Large intestine (tissue), 3 donors: ENCODE measurements around the gene FARP2. TPM values are rescaled to one million over a fixed set of nuclear protein-coding genes. Genes with fewer than 3 reads are reported as not detected.

Experiments
- DNase-seq, 2 donors: peaks; one replicate each; pipeline versions ENCODE4 v3.0.0 to v3.0.0-alpha.2; 2013
- H3K27ac ChIP-seq: one replicate; pipeline ENCODE4 v1.5.1; 2013; ENCODE audit warnings: low read length
- H3K27me3 ChIP-seq: 2 replicates; pipeline ENCODE4 v1.6.1; 2013; ENCODE audit warnings: low read length; ENCODE audit not compliant: control insufficient read depth, insufficient read depth
- H3K36me3 ChIP-seq: 2 replicates; pipeline ENCODE4 v1.6.1; 2013; ENCODE audit warnings: low read length; ENCODE audit not compliant: control insufficient read depth, insufficient read depth
- H3K4me1 ChIP-seq: one replicate; pipeline ENCODE4 v1.6.1; 2013; ENCODE audit warnings: low read length; ENCODE audit not compliant: control insufficient read depth, insufficient read depth
- H3K4me3 ChIP-seq: one replicate; pipeline ENCODE4 v1.5.1; 2013; ENCODE audit warnings: low read length
- H3K9me3 ChIP-seq: one replicate; pipeline ENCODE4 v1.6.1; 2013; ENCODE audit warnings: mild to moderate bottlenecking, low read depth, low read length, moderate library complexity; ENCODE audit not compliant: control insufficient read depth
- WGBS: methylation state at CpG from one replicate; pipeline ENCODE4 v1.1.5; 2013; ENCODE audit warnings: low lambda C conversion rate; ENCODE audit not compliant: insufficient coverage; 5-methylcytosine and 5-hydroxymethylcytosine counted together
- polyA plus RNA-seq: library from polyadenylated mRNA; unstranded; fragments of 120-200 nt; gene quantifications from one replicate; pipeline ENCODE4 v1.2.1, GENCODE V29; 2013

The FARP2 gene
- polyA plus RNA-seq, 1 donor = 52.6 TPM

DNA sequence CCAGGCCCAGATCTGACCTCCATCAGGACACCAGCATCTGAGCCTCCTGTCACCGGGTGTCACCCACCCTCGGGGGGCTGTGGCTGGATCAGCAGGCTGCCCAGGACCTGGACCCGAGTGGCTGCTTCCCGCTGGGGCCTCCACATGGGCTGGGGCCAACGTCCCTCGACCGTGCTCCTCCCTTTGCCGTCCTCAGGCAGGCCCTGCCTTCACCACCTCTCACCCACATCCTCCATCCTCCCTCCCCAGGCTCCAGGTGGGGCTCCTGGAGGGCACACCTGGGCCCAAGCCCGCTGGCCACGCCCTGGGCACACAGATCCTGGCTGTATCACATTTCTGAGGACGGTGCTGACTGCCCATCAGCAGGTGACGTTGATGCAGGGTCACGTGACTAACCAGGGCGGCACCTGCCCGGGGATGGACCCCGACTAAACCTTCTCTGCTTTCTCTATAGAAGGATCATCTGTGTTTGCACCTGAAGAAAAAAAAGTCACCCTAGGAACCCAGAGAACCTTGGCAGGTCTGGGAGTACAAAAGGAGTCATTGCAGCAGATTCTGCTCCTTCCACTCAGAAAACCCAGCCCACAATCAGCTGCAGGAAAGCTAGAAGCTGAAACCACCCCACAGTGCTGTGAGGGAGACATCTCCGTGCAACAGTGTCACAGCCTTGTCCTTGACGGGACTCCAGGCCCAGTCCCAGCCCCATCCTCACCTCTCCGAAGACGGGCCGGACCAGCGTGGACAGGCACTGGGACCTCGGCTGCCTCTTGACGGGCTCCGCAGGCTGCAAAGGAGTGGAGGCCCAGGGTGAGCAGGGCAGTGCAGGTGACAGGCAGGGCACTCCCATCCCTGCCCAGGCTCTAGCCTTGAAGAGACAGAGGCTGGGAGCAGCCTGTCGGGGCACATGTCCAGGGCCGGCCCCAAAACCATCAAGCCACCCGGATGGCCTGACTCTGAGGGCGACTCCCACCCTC, 141.1 kb downstream of the FARP2 start:
- no peak for DNase-seq
- Histone ChIP-seq H3K9me3 (peaks cover 7% of the 10 kb centered on the region), H3K27ac (no peak overlapping the region), H3K27me3 (no peaks in the 10 kb centered on the region), H3K4me3 (no peak overlapping the region), H3K36me3 (peaks cover 85% of the 10 kb centered on the region), H3K4me1 (peaks cover 10% of the 10 kb centered on the region)
- WGBS = no CpG with 5 or more reads among the region's 29 CpGs

DNA sequence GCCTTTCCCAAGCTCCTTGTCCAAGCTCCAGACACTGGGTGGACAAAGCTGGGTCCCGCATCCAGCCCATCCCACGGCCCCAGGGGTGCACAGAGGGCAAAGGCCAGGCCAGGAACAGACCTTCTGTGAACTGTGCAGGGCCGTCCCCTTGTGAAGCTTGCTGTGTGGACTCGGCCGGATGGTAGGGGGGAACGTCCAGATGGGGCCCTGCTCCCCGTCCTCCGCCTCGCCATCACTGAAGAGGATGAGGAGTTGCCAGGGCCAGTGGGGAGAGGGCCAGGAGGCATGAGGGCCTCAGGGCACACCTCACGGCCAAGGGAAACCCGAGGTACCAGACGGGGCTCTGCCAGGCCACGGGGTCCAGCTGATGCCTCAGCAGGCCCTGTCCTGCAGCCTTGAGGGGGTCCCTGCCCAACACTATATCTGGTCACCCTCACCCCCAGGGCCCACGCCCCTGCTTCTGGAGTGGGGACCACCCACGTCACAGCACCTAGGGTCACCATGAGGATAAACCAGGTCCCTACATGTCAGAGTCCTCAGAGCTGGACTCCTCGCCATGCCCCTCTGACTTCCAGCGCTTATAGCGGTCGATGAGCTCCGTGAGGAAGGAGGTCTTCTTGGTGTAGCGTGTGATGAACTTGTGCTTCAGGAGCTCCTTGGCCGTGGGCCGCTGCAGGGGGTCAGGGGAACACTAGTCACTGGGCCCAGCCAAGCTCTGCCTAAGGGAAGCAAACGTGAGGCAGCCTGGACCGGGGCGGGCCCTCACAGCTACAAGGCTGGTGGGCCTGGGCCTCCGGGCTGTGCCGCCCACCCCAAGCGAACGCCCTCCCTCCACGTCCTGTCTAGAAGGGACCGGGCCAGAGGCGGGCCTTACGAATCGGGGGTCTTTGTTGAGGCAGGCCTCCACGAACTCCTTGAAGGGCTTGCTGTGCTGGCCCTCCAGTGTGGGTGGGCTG, 142.3 kb downstream of the FARP2 start:
- Histone ChIP-seq H3K4me3 (no peak overlapping the region), H3K27ac (no peak overlapping the region), H3K27me3 (no peaks in the 10 kb centered on the region), H3K36me3 (peaks cover 75% of the 10 kb centered on the region), H3K4me1 (peaks cover 10% of the 10 kb centered on the region), H3K9me3 (peaks cover 7% of the 10 kb centered on the region)
- no peak for DNase-seq
- no CpG with 5 or more reads among the region's 36 CpGs for WGBS

- no peak for DNase-seq
- Histone ChIP-seq H3K27me3 (no peaks in the 10 kb centered on the region), H3K27ac (no peak overlapping the region), H3K9me3 (peaks cover 7% of the 10 kb centered on the region), H3K36me3 (peaks cover 70% of the 10 kb centered on the region), H3K4me3 (no peak overlapping the region), H3K4me1 (peaks cover 8% of the 10 kb centered on the region)
- WGBS = no CpG with 5 or more reads among the region's 28 CpGs
Observed at GRCh38 chr2:241499146-241499965, 143.3 kb downstream of the FARP2 start.

DNA sequence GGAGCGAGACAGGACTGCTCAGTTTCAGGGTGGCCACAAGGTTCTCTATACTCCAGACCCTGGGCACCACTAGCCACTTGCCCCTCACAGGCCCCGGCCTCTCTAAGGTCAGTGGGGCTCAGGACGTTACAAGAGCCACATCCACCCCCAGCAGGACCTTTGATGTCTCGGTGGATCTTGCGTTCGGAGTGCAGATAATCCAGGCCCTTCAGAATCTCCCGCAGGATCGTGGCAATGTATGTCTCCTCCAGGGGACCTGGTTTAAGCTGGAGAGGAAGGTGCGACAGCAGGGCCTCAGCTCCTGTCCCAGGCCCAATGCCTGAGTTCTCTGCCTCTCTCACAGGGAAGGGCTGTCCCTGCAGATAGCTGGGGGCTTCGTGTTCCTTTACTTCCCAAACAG, 143.9 kb downstream of the FARP2 start:
- Histone ChIP-seq H3K9me3 (peaks cover 7% of the 10 kb centered on the region), H3K27me3 (no peaks in the 10 kb centered on the region), H3K27ac (no peak overlapping the region), H3K36me3 (peaks cover 65% of the 10 kb centered on the region), H3K4me1 (peaks cover under 1% of the 10 kb centered on the region), H3K4me3 (no peak overlapping the region)
- WGBS = no CpG with 5 or more reads among the region's 10 CpGs
- no peak for DNase-seq

DNA sequence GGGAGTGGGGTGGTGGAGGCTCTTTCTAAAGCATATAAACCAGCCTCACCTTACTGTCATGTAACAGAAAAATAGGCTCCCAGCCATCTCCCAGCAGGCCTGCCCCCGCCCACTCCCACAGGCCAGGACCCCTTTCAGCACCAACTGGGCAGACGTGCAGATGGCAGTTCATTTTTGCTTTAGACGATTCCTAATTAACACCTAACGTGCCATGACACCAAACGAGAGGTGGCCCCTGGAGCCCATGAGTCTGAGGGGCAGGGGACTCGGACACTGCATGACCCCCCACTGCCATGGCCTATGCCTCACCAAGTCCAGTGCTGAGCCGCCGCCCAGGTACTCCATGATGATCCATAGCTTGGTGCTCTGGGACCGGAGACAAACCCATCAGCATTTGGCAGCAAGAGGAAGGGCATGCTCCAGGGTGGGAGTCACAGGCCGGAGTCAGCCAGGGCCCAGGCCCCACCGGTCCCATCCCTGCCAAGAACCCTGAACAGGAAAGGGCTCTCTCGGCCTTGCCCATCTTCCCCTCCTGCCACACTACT, 144.4 kb downstream of the FARP2 start:
- Histone ChIP-seq H3K27me3 (no peaks in the 10 kb centered on the region), H3K4me3 (no peak overlapping the region), H3K27ac (no peak overlapping the region), H3K36me3 (peaks cover 61% of the 10 kb centered on the region), H3K4me1 (no peaks in the 10 kb centered on the region), H3K9me3 (peaks cover 7% of the 10 kb centered on the region)
- DNase-seq = no peak
- no CpG with 5 or more reads among the region's 12 CpGs for WGBS

DNA sequence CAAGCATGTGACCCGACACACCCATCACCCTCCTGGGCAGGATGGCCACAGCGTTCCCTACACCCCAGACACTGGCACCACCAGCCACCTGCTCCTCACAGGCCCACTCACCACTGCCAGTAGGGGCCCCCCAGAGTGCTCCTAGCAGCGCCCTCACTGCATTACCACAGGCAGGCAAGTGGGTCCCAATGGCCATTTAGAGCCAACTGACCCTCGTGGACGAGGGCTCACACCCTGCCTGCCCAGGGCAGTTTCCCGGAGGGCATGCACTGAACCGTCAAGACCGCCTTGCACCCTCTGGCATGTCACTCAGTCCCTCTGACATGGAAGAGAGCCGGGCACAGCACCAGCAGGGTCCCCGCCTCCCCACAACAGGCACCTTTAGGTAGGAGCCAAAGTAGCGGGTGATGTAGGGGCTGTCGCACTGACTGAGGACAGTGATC, 145.0 kb downstream of the FARP2 start:
- no peak for DNase-seq
- no CpG with 5 or more reads among the region's 12 CpGs for WGBS
- Histone ChIP-seq H3K4me3 (no peak overlapping the region), H3K9me3 (peaks cover 7% of the 10 kb centered on the region), H3K36me3 (peaks cover 56% of the 10 kb centered on the region), H3K4me1 (no peaks in the 10 kb centered on the region), H3K27ac (no peak overlapping the region), H3K27me3 (no peaks in the 10 kb centered on the region)

- Histone ChIP-seq H3K27ac (no peak overlapping the region), H3K36me3 (peaks cover 52% of the 10 kb centered on the region), H3K4me1 (no peaks in the 10 kb centered on the region), H3K4me3 (no peak overlapping the region), H3K9me3 (peaks cover 7% of the 10 kb centered on the region), H3K27me3 (no peaks in the 10 kb centered on the region)
- WGBS = no CpG with 5 or more reads among the region's 17 CpGs
- no peak for DNase-seq
Observed at GRCh38 chr2:241501551-241501950, 145.5 kb downstream of the FARP2 start.

DNA sequence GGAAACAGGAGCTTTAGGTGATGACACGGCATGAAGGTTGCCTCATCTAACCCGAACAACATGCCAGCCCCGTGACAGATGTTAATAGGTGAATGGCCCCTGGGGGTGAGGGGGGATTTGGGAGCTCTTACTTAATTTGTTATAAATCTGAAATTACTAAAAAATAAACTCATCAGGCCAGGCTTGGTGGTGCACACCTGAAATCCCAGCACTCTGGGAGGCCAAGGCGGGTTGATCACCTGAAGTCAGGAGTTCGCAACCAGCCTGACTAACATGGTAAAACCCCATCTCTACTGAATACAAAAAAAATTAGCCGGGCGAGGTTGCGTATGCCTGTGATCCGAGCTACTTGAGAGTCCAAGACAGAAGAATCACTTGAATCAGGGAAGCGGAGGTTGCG, 146.2 kb downstream of the FARP2 start:
- H3K4me3 ChIP-seq = no peak overlapping the region
- no peaks in the 10 kb centered on the region for H3K27me3 ChIP-seq
- peaks cover 6% of the 10 kb centered on the region for H3K4me1 ChIP-seq
- peaks cover 7% of the 10 kb centered on the region for H3K9me3 ChIP-seq
- no peak overlapping the region for H3K27ac ChIP-seq
- DNase-seq = no peak
- peaks cover 46% of the 10 kb centered on the region for H3K36me3 ChIP-seq
- WGBS = 100% methylated on average over 6 of the region's 11 CpGs

GRCh38 chr2:241503776-241504392, 147.8 kb downstream of the FARP2 start:
- no CpG with 5 or more reads among the region's 12 CpGs for WGBS
- Histone ChIP-seq H3K9me3 (peaks cover 3% of the 10 kb centered on the region), H3K36me3 (peaks cover 30% of the 10 kb centered on the region), H3K4me1 (peaks cover 8% of the 10 kb centered on the region), H3K27me3 (no peaks in the 10 kb centered on the region), H3K27ac (no peak overlapping the region), H3K4me3 (no peak overlapping the region)
- no peak for DNase-seq
